HAP-1 (cell line): Measurements from ENCODE around the gene ACRBP.
A peak's percentile ranks its signal among the peaks of the same experiment; 100 is the strongest.
"Not testable (repeated sequence)": the region's sequence is repeated elsewhere in the genome, so short reads cannot be mapped to it uniquely, and the experiment has no call there.

Source experiments
- DNase-seq, 2 experiments: peaks; one replicate each; pipeline ENCODE4 v3.0.0-alpha.2; 2016 to 2020; ENCODE audit warnings: low spot score in 2 of 2
- H3K27me3 ChIP-seq: fragments of 250-450 bp; sonication (Bioruptor Pico); 2 replicates; pipeline ENCODE4 v1.5.1; 2020; ENCODE audit warnings: low read depth, mild to moderate bottlenecking, moderate library complexity
- H3K36me3 ChIP-seq: fragments of 250-450 bp; sonication (Bioruptor Pico); replicated peaks from 2 replicates; pipeline ENCODE4 v1.5.1; 2020; ENCODE audit warnings: mild to moderate bottlenecking
- H3K4me1 ChIP-seq: fragments of 250-450 bp; sonication (Bioruptor Pico); 2 replicates; pipeline ENCODE4 v1.5.1; 2020; ENCODE audit warnings: mild to moderate bottlenecking
- H3K4me3 ChIP-seq: fragments of 250-450 bp; sonication (Bioruptor Pico); 2 replicates; pipeline ENCODE4 v1.5.1; 2020; ENCODE audit warnings: mild to moderate bottlenecking, moderate library complexity
- H3K9me3 ChIP-seq: fragments of 250-450 bp; sonication (Bioruptor Pico); 2 replicates; pipeline ENCODE4 v1.5.1; 2020; ENCODE audit warnings: mild to moderate bottlenecking, moderate library complexity
- in situ Hi-C: fragments of 300-500 bp; cut with MboI; formaldehyde crosslinking; loops from 3 replicates; pipeline ENCODE4 v1.14.3; 2020; ENCODE audit warnings: low sequenced_read_pairs, inconsistent platforms, mixed read lengths

Gene ACRBP

DNA sequence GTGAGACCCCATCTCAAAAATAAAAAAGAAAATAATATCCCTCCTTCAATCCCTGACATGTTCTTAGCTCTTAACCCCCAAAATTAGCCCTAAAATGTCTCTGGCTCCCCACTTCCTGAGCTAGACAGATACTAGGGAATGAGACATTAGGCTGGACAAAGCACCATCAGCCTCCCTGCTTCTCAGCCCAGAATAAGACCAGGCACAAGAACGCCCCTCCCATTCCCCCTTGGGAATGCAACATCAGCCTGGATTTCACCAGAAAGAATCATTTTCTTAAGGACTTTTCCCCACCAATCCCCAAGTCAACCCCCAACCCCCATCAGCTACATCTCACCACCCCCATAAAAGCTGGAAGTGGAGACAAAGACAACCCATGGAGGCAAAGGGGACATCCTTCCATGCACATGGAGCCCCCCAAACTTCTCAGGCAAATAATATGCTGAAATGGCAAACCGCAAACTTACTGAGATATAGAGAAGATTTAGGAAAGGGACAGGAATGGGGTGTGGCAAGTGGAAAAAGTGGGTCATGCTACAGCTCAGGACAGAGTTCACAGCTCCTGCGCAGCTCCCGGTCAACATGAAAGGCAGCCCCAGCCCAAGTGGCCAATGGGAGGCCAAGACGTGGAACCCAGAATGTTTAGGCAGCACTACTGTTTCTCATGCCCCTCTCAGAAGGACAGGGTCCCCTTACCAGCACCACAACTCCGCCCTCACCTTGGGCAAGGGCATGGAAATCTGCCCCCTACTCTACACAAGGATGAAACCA lies 42.8 kb downstream of the ACRBP start:
- DNase-seq, result no peak
- Histone ChIP-seq H3K36me3 (peaks cover 59% of the 10 kb centered on the region), H3K4me1 (peaks cover 22% of the 10 kb centered on the region), H3K9me3 (no peaks in the 10 kb centered on the region), H3K4me3 (peak overlapping the region; percentile 84), H3K27me3 (no peaks in the 10 kb centered on the region)
- in situ Hi-C loops, result no loop called here

DNA sequence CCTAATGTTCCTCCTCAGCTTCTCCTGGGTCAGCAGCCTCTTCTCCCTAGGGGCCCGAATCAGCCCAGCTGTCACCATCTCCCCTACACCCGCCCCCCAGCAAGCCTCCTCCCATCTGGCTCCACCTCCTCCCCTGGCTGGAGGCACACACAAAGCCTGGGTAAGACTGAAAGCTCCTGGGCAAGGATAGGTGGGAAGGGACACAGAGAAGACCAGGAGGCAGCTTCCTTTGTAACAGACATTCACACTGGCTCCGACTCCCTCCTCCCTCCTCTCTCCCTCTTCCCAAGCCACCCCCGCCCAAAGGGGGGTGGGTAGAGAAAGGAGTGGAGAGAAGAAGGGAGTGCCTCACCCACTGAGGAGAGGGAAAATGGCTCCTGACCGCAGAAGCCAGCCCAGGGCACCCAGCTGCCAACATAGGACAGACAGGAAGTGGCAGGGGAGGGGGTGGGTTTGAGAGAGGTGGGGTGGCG lies 44.1 kb downstream of the ACRBP start:
- in situ Hi-C loops, result no loop called here
- Histone ChIP-seq H3K27me3 (no peaks in the 10 kb centered on the region), H3K36me3 (peaks cover 72% of the 10 kb centered on the region), H3K4me1 (peaks cover 22% of the 10 kb centered on the region), H3K4me3 (no peak overlapping the region), H3K9me3 (no peaks in the 10 kb centered on the region)
- peak in 1 of 2 experiments; percentile 52 for DNase-seq

- H3K27me3 ChIP-seq, result no peaks in the 10 kb centered on the region
- peaks cover 19% of the 10 kb centered on the region for H3K4me1 ChIP-seq
- no peak for DNase-seq
- peaks cover 78% of the 10 kb centered on the region for H3K36me3 ChIP-seq
- H3K4me3 ChIP-seq, result no peak overlapping the region
- in situ Hi-C loops, result no loop called here
- no peaks in the 10 kb centered on the region for H3K9me3 ChIP-seq
Measured at GRCh38 chr12:6602526-6602925, 44.7 kb downstream of the ACRBP start.

GRCh38 chr12:6595673-6596072 lies 51.6 kb downstream of the ACRBP start:
- H3K4me3 ChIP-seq, in situ Hi-C loops, H3K27me3 ChIP-seq, H3K4me1 ChIP-seq, DNase-seq, H3K9me3 ChIP-seq: not testable (repeated sequence)
- H3K36me3 ChIP-seq, result peaks cover 100% of the 10 kb centered on the region

DNA sequence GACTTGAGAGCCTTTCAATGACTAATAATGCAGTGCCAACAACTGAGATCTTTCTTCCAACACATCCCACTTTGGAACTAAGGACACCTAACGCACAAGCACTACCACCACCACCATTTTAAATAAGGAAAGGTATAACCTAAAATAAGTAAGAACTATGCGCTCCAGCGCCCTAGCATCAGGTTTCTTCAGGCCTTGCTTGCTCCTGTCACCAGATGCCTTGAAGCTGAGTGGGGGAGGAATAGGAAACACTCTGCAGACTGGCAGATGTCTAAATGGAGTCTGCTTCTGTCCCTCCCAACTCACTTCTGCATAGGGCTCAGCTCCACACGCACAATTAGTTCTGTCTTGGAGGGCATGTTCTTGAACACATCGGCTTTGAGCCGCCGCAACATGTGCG lies 55.1 kb downstream of the ACRBP start:
- Histone ChIP-seq H3K4me1 (no peaks in the 10 kb centered on the region), H3K27me3 (no peaks in the 10 kb centered on the region), H3K36me3 (peaks cover 99% of the 10 kb centered on the region), H3K9me3 (no peaks in the 10 kb centered on the region), H3K4me3 (no peak overlapping the region)
- DNase-seq, result no peak
- in situ Hi-C loops, result no loop called here
